ENCODE measurements around the gene SOCS3.

The SOCS3 gene

DNA sequence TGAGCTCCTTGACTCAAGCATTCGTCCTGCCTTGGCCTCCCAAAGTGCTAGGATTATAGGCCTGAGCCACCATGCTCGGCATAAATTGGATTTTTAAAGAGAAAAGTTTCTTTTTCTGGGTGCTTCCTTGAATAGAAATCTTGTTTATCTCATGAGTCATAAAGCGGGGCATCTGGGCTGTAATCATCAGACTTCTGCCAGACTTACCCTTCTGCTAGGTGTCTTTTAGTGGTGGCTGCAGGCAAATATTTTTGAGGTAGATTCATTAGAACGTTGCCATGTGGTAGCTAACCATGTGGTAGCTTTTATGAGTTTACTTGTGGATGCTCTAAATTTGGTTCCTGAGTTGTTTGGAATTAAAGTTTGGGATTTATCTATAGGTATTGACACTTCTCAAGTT, 32.0 kb upstream of the SOCS3 start:
- H3K36me3 ChIP-seq (ENCODE audit: control insufficient read depth in 2 of 2, insufficient read depth in 2 of 2, low read length in 2 of 2), result peaks cover 12 to 25% of the 10 kb centered on the region in 2 donors
- H3K27me3 ChIP-seq (ENCODE audit: control insufficient read depth in 2 of 2, insufficient read depth in 2 of 2, low read length in 2 of 2), result no peaks in the 10 kb centered on the region
- no peaks in the 10 kb centered on the region for H3K9me3 ChIP-seq (ENCODE audit: control insufficient read depth in 2 of 2, low read length in 2 of 2)
- no peak overlapping the region for H3K4me3 ChIP-seq (ENCODE audit: low read length in 2 of 2)
- H3K4me1 ChIP-seq (ENCODE audit: control insufficient read depth in 2 of 2, insufficient read depth in 2 of 2, low read length in 2 of 2), result peaks cover 6 to 13% of the 10 kb centered on the region in 2 donors
- no peak overlapping the region for H3K9ac ChIP-seq (ENCODE audit: low read depth in 1 of 2, low read length in 2 of 2)
- no peak overlapping the region for H3K27ac ChIP-seq (ENCODE audit: low read depth in 2 of 2, low read length in 2 of 2)

DNA sequence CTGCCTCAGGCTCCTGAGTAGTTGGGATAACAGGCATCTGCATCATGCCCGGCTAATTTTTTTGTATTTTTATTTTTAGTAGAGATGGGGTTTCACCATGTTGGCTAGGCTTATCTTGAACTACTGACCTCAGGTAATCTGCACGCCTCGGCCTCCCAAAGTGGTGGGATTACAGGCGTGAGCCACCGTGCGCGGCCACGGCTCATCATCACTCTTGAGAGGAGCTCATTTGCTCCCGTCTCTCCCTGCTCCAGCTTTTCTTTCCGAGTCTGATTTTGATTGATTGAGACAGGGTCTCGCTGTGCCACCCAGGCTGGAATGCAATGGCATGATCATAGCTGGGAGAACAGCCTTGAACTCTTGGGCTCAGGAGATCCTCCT, 31.2 kb upstream of the SOCS3 start:
- Histone ChIP-seq H3K27ac (ENCODE audit: low read depth in 2 of 2, low read length in 2 of 2) (no peak overlapping the region), H3K9me3 (ENCODE audit: control insufficient read depth in 2 of 2, low read length in 2 of 2) (no peaks in the 10 kb centered on the region), H3K36me3 (ENCODE audit: control insufficient read depth in 2 of 2, insufficient read depth in 2 of 2, low read length in 2 of 2) (peaks cover 4 to 18% of the 10 kb centered on the region in 2 donors), H3K4me1 (ENCODE audit: control insufficient read depth in 2 of 2, insufficient read depth in 2 of 2, low read length in 2 of 2) (peaks cover 8 to 18% of the 10 kb centered on the region in 2 donors), H3K27me3 (ENCODE audit: control insufficient read depth in 2 of 2, insufficient read depth in 2 of 2, low read length in 2 of 2) (no peaks in the 10 kb centered on the region), H3K9ac (ENCODE audit: low read depth in 1 of 2, low read length in 2 of 2) (no peak overlapping the region), H3K4me3 (ENCODE audit: low read length in 2 of 2) (no peak overlapping the region)

DNA sequence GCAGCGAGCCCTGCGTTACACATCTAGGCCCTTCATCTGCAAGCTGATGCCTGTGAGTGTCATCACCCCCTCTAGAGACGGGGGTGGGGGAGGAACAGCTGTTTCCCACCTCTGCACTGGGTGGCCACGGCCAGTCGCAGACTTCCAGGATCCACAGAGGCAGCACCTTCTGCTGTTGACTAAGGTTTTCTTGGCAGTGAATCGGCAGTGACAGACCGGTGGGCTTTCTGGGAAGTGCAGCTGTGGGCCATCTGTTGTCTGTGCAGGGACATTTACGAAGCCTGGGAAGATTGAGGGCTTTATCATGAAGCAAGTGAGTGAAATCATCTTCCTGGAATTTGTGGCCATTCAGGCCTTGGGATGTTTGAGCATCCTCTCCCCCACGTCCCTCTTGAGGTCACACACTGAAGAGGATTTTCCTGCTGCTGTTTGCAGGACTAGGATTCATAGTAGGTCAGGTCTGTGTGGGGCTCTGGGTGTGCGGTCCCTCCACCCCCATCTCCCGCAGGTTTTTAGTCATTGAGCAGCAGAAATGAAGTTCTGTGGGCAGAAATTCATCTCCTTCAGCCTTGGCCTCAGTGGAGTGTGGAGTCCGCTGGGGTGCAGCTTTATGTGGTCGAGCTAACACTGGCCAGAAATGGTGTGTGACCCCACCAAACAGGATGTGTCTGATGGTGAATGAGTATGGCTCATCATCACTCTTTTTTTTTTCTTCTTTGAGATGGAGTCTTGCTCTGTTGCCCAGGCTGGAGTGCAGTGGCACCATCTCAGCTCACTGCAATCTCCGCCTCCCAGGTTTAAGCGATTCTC, 30.6 kb upstream of the SOCS3 start:
- H3K4me1 ChIP-seq (ENCODE audit: control insufficient read depth in 2 of 2, insufficient read depth in 2 of 2, low read length in 2 of 2), result peaks cover 14 to 24% of the 10 kb centered on the region in 2 donors
- no peak overlapping the region for H3K9ac ChIP-seq (ENCODE audit: low read depth in 1 of 2, low read length in 2 of 2)
- peaks cover 4 to 16% of the 10 kb centered on the region in 2 donors for H3K36me3 ChIP-seq (ENCODE audit: control insufficient read depth in 2 of 2, insufficient read depth in 2 of 2, low read length in 2 of 2)

DNA sequence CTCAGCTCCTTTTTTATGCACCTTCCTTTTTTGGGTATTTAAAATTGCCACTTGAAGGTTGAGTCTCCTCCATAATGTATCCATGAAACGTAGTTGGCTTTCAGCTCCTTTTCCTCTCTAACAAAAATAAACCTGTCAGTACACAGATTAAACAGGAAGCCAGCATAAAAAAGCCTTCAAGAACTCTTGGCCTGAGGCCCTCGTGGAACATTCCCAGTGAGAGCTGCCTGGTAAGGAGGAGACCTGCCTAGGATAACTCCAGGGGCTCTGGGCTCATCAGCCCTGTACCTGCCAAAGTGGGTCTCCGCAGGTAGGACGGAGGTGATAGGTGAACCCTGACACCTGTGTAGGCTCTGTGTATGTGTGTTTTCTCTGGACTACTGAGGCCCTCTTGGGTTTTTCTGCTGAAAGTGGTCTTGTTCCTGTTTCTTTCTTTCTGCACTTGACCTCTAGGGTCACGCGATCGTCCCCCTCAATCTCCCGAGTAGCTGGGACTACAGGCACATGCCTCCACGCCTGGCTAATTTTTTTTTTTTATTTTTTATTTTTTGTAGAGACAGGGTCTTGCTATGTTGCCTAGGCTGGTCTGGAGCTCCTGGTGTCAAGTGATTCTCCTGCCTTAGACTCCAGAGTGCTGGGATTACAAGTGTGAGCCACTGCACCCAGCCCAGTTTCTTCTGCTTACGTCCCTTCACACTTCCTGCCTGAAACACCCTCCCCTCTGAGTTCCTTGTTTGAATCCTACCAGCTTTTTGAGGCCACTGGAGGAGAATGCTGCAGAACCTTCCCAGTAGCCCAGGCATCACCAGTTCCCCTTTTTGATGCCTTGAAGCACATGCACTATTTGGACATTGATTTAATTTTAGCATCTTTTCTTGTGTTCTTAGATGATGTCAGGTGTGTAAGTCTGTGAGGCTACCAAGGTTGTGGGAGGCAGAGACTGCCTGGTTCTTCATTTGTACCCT, 28.4 kb upstream of the SOCS3 start:
- Histone ChIP-seq H3K9ac (ENCODE audit: low read depth in 1 of 2, low read length in 2 of 2) (peak overlapping the region in 1 of 2 donors; percentile 52), H3K36me3 (ENCODE audit: control insufficient read depth in 2 of 2, insufficient read depth in 2 of 2, low read length in 2 of 2) (peaks cover 1 to 3% of the 10 kb centered on the region in 2 donors), H3K9me3 (ENCODE audit: control insufficient read depth in 2 of 2, low read length in 2 of 2) (no peaks in the 10 kb centered on the region), H3K27ac (ENCODE audit: low read depth in 2 of 2, low read length in 2 of 2) (peak overlapping the region; percentile 48 to 61), H3K4me3 (ENCODE audit: low read length in 2 of 2) (no peak overlapping the region), H3K27me3 (ENCODE audit: control insufficient read depth in 2 of 2, insufficient read depth in 2 of 2, low read length in 2 of 2) (no peaks in the 10 kb centered on the region), H3K4me1 (ENCODE audit: control insufficient read depth in 2 of 2, insufficient read depth in 2 of 2, low read length in 2 of 2) (peaks cover 19 to 31% of the 10 kb centered on the region in 2 donors)

More for the DNA sequence above, 30.6 kb upstream of the SOCS3 start:
- Histone ChIP-seq H3K27me3 (ENCODE audit: control insufficient read depth in 2 of 2, insufficient read depth in 2 of 2, low read length in 2 of 2) (no peaks in the 10 kb centered on the region), H3K4me3 (ENCODE audit: low read length in 2 of 2) (no peak overlapping the region), H3K9me3 (ENCODE audit: control insufficient read depth in 2 of 2, low read length in 2 of 2) (no peaks in the 10 kb centered on the region), H3K27ac (ENCODE audit: low read depth in 2 of 2, low read length in 2 of 2) (peak overlapping the region in 1 of 2 donors; percentile 32)

DNA sequence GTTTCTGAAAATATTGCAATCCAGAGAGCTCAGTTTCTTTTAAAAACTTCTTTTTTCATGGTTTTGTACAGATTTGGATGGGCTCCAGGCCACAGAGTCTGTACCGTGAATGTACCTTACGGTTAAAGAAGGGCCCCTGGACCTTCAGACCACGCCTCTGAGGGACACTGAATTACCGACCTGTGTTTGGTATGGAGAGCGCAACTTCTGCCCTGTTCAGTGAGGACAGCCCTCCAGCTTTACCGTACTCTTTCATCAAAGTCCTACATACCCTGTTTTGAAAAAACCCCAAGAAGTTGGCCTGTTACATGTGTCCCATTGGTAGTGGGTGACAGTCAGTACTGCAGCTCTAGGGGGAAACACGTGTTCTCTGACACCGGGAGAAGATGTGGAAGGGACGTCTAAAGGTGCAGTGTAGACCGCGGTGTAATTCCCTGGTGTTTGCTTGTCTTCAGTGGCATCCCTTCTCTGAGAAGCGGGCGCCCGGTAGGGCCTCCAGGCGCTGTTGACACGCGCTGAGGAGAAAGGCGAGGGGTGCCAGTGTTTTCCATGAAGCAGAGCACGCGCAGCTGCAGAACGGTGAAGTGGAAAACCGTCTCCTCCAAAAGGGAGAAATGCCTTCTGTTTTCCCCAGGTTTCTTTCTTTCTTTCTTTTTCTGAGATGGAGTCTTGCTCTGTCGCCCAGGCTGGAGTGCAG, 24.8 kb upstream of the SOCS3 start:
- Histone ChIP-seq H3K27ac (ENCODE audit: low read depth in 2 of 2, low read length in 2 of 2) (peak overlapping the region; percentile 42 to 61), H3K27me3 (ENCODE audit: control insufficient read depth in 2 of 2, insufficient read depth in 2 of 2, low read length in 2 of 2) (no peaks in the 10 kb centered on the region), H3K9ac (ENCODE audit: low read depth in 1 of 2, low read length in 2 of 2) (no peak overlapping the region), H3K4me3 (ENCODE audit: low read length in 2 of 2) (no peak overlapping the region), H3K4me1 (ENCODE audit: control insufficient read depth in 2 of 2, insufficient read depth in 2 of 2, low read length in 2 of 2) (peaks cover 32 to 38% of the 10 kb centered on the region in 2 donors), H3K36me3 (ENCODE audit: control insufficient read depth in 2 of 2, insufficient read depth in 2 of 2, low read length in 2 of 2) (no peaks in the 10 kb centered on the region), H3K9me3 (ENCODE audit: control insufficient read depth in 2 of 2, low read length in 2 of 2) (no peaks in the 10 kb centered on the region)

DNA sequence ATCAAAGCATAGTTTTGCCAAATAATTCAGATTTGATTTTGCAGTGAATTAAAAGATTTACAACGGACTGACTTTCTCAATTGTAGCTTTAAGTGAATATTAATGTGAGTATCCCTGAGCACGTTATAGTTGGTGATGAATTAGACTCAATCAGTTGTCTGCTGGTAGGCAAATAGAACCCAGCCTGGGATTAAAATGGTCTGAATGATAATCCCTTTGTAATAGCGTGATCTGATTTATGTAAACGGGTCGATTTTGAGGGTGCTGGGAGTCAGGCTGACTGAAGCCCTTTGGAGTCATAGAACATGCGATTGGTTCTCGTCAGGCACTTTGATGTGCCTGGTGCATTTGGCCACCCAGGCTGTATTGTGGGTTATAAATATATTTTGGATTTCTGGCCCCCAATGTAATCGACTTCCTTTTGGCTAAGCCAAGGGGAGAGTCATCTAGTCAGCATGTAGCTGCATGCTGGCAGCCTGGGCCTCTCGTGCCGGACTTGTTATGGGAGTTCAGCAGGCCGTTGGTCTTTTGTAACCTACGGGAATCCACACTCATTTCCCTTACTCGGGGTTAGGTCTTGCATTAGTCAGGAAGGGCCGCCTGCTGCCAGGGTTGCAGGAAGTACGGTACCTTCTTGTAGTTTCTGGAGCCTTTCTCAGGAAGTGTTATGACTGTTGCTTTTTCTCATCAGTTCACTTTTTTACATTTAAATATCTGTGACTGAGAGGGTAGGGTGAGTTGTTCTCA, 24.0 kb upstream of the SOCS3 start:
- H3K4me1 ChIP-seq (ENCODE audit: control insufficient read depth in 2 of 2, insufficient read depth in 2 of 2, low read length in 2 of 2), result peaks cover 37 to 45% of the 10 kb centered on the region in 2 donors

DNA sequence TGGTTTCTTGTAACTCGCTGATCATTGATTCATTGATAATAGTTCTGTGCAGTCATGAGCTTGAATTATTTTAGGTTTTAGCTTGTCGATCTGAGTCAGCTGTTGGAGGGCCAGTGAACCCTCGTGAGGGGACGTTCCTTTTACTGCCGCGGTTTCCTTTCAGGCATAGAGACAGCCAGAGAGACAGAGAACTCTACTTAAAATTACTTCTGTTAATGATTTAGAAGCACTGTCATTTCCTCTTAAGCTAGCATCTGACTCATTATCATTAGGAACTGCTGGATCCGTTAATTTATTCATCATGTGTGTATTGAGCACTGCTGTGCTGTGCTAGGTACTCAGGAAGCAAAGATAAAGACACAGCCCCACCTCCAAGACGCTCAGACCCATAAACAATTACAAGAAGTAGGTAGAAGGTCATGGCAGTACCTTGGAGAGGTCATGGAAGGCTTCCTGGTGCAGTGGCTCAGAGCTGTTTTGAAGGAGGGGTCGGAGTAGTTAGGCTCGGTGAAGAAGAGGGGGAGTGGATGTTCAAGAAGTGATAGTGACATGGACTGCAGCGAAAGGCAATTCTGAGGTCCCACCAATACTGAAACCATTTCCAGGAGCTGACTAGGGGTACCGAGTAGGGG, 21.8 kb upstream of the SOCS3 start:
- Histone ChIP-seq H3K36me3 (ENCODE audit: control insufficient read depth in 2 of 2, insufficient read depth in 2 of 2, low read length in 2 of 2) (no peaks in the 10 kb centered on the region), H3K9me3 (ENCODE audit: control insufficient read depth in 2 of 2, low read length in 2 of 2) (no peaks in the 10 kb centered on the region), H3K4me1 (ENCODE audit: control insufficient read depth in 2 of 2, insufficient read depth in 2 of 2, low read length in 2 of 2) (peaks cover 35% of the 10 kb centered on the region in 2 donors), H3K4me3 (ENCODE audit: low read length in 2 of 2) (peak overlapping the region in 1 of 2 donors; percentile 22), H3K9ac (ENCODE audit: low read depth in 1 of 2, low read length in 2 of 2) (no peak overlapping the region), H3K27me3 (ENCODE audit: control insufficient read depth in 2 of 2, insufficient read depth in 2 of 2, low read length in 2 of 2) (no peaks in the 10 kb centered on the region), H3K27ac (ENCODE audit: low read depth in 2 of 2, low read length in 2 of 2) (peak overlapping the region; percentile 2 to 63)

More for the DNA sequence above, 24.0 kb upstream of the SOCS3 start:
- Histone ChIP-seq H3K27ac (ENCODE audit: low read depth in 2 of 2, low read length in 2 of 2) (peak overlapping the region; percentile 42 to 61), H3K9ac (ENCODE audit: low read depth in 1 of 2, low read length in 2 of 2) (no peak overlapping the region), H3K27me3 (ENCODE audit: control insufficient read depth in 2 of 2, insufficient read depth in 2 of 2, low read length in 2 of 2) (no peaks in the 10 kb centered on the region), H3K4me3 (ENCODE audit: low read length in 2 of 2) (no peak overlapping the region), H3K9me3 (ENCODE audit: control insufficient read depth in 2 of 2, low read length in 2 of 2) (no peaks in the 10 kb centered on the region), H3K36me3 (ENCODE audit: control insufficient read depth in 2 of 2, insufficient read depth in 2 of 2, low read length in 2 of 2) (no peaks in the 10 kb centered on the region)

DNA sequence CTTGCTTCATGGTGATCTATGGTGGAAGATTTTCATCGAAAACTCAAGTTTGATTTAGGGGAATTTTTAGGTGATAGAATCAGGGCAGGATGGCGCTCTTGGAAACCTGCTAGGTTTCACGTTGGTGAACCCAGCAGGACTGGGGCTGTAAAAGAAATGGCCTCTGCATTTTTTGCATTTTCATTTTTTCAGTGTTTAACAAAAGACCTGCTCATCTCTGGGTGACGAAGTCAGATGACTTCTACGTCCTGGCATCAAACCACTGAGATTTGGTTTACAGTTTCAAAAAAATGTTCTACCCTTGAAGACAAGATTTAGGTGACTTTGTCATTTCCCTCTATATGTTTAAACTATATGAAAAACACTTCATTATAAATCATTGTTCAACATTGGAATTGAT, 20.5 kb upstream of the SOCS3 start:
- no peak overlapping the region for H3K27ac ChIP-seq (ENCODE audit: low read depth in 2 of 2, low read length in 2 of 2)
- H3K9ac ChIP-seq (ENCODE audit: low read depth in 1 of 2, low read length in 2 of 2), result no peak overlapping the region
- no peaks in the 10 kb centered on the region for H3K9me3 ChIP-seq (ENCODE audit: control insufficient read depth in 2 of 2, low read length in 2 of 2)
- H3K4me1 ChIP-seq (ENCODE audit: control insufficient read depth in 2 of 2, insufficient read depth in 2 of 2, low read length in 2 of 2), result peaks cover 26 to 27% of the 10 kb centered on the region in 2 donors
- H3K36me3 ChIP-seq (ENCODE audit: control insufficient read depth in 2 of 2, insufficient read depth in 2 of 2, low read length in 2 of 2), result no peaks in the 10 kb centered on the region
- no peaks in the 10 kb centered on the region for H3K27me3 ChIP-seq (ENCODE audit: control insufficient read depth in 2 of 2, insufficient read depth in 2 of 2, low read length in 2 of 2)
- H3K4me3 ChIP-seq (ENCODE audit: low read length in 2 of 2), result no peak overlapping the region

DNA sequence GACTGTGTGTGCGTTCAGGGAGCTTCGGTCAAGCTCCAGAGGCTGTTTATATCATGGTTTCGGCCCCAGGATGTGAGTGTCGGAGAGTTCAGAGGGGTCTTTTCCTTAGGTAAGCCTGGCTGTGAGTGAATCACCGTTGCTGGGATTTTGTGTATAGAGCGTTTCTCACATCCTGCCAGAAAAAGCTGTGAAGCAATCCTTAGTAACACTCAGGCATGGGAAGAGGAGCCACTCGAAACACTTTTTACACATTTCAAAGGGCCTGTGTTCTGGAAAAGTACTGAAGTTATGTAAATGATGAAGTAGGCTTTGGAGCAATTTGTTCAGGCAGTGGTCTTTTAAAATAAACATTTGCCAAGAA, 19.2 kb upstream of the SOCS3 start:
- Histone ChIP-seq H3K36me3 (ENCODE audit: control insufficient read depth in 2 of 2, insufficient read depth in 2 of 2, low read length in 2 of 2) (no peaks in the 10 kb centered on the region), H3K27me3 (ENCODE audit: control insufficient read depth in 2 of 2, insufficient read depth in 2 of 2, low read length in 2 of 2) (no peaks in the 10 kb centered on the region), H3K4me1 (ENCODE audit: control insufficient read depth in 2 of 2, insufficient read depth in 2 of 2, low read length in 2 of 2) (peaks cover 21 to 22% of the 10 kb centered on the region in 2 donors)

More for the DNA sequence above, 19.2 kb upstream of the SOCS3 start:
- H3K27ac ChIP-seq (ENCODE audit: low read depth in 2 of 2, low read length in 2 of 2), result peak overlapping the region; percentile 73 to 75
- peak overlapping the region; percentile 80 to 91 for H3K9ac ChIP-seq (ENCODE audit: low read depth in 1 of 2, low read length in 2 of 2)
- no peaks in the 10 kb centered on the region for H3K9me3 ChIP-seq (ENCODE audit: control insufficient read depth in 2 of 2, low read length in 2 of 2)
- H3K4me3 ChIP-seq (ENCODE audit: low read length in 2 of 2), result peak overlapping the region; percentile 81 to 93

Data from mucosa of rectum (tissue), 2 donors.